Measurements from ENCODE around the gene SETDB1. TPM values are rescaled to one million over a fixed set of nuclear protein-coding genes. Genes with fewer than 3 reads are reported as not detected.

The SETDB1 gene
- total and polyA plus RNA-seq, 2 of the 13 experiments (the other 11 are each of a cell fraction or from before 2014, with no cell fraction given), result 33.1 to 34.6 TPM

DNA sequence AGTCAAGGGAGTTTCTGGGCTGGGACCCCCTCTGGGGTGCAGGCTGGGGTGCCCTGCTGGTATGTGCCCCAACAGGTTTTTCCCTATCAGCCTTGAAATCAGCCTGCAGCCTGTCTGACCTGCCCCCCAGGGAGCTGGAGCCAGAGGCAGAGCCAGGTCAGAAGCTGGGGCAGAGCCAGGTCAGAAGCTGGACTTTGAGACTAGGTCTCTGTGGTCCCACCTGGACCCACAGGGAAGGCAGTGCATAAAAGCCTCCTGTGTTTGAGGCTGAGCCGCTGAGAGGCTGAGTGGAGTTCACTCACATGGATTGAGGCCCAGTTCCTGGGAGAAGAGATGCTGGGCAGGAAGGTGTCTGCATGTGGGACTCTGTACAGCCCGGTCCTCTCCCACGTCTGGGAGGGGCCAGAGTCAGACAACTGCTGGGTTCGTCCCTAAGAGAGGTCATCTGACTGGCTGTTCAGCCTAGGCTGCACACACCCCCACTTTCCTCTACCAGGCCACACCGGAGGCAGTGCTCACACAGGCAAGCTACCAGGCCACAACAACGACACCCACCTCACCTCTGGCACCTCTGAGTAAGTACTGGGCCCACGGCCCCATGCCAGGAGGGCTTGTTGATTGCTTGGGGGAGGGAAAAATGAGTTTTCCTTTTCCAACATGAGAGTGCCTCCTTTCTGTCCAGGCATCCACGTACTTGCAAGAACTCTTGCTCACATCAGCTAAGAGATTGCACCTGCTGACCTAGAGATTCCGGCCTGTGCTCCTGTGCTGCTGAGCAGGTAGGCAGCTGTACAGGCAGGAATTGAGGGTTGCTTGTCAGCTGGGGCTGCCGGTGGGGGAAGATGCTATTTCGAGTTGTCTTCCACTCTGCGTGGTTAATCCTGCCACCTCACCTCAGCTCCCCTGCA is 55.9 kb downstream of the SETDB1 start, which contains the start of gene ANXA9 (continued):
- 0 out of 2 replicates have a peak, but pooled peaks have one; percentile 27 for TF ChIP-seq ZZZ3 (CRISPR knock-in tag; IDR thresholded peaks at IDR 0.05; ENCODE audit: borderline replicate concordance)
- peak; percentile 73; the same call in 1 of the 2 replicates for TF ChIP-seq MED1 (CRISPR knock-in tag; IDR thresholded peaks at IDR 0.05)
- no peak for TF ChIP-seq ZNF235 (CRISPR knock-in tag; IDR thresholded peaks at IDR 0.05; ENCODE audit: borderline replicate concordance)
- no peak for TF ChIP-seq NR3C1 (CRISPR knock-in tag; IDR thresholded peaks at IDR 0.05)
- no peak for TF ChIP-seq WIZ (CRISPR knock-in tag; IDR thresholded peaks at IDR 0.05)
- 0 out of 2 replicates have a peak, but pooled peaks have one; percentile 2 for TF ChIP-seq RBFOX2 (IDR thresholded peaks at IDR 0.05; ENCODE audit: low read depth, low read length)
- TF ChIP-seq, protein P1, sequence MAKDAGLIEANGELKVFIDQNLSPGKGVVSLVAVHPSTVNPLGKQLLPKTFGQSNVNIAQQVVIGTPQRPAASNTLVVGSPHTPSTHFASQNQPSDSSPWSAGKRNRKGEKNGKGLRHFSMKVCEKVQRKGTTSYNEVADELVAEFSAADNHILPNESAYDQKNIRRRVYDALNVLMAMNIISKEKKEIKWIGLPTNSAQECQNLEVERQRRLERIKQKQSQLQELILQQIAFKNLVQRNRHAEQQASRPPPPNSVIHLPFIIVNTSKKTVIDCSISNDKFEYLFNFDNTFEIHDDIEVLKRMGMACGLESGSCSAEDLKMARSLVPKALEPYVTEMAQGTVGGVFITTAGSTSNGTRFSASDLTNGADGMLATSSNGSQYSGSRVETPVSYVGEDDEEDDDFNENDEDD (CRISPR knock-in tag; IDR thresholded peaks at IDR 0.05; ENCODE audit: borderline replicate concordance), result no peak
- TF ChIP-seq, protein P2, sequence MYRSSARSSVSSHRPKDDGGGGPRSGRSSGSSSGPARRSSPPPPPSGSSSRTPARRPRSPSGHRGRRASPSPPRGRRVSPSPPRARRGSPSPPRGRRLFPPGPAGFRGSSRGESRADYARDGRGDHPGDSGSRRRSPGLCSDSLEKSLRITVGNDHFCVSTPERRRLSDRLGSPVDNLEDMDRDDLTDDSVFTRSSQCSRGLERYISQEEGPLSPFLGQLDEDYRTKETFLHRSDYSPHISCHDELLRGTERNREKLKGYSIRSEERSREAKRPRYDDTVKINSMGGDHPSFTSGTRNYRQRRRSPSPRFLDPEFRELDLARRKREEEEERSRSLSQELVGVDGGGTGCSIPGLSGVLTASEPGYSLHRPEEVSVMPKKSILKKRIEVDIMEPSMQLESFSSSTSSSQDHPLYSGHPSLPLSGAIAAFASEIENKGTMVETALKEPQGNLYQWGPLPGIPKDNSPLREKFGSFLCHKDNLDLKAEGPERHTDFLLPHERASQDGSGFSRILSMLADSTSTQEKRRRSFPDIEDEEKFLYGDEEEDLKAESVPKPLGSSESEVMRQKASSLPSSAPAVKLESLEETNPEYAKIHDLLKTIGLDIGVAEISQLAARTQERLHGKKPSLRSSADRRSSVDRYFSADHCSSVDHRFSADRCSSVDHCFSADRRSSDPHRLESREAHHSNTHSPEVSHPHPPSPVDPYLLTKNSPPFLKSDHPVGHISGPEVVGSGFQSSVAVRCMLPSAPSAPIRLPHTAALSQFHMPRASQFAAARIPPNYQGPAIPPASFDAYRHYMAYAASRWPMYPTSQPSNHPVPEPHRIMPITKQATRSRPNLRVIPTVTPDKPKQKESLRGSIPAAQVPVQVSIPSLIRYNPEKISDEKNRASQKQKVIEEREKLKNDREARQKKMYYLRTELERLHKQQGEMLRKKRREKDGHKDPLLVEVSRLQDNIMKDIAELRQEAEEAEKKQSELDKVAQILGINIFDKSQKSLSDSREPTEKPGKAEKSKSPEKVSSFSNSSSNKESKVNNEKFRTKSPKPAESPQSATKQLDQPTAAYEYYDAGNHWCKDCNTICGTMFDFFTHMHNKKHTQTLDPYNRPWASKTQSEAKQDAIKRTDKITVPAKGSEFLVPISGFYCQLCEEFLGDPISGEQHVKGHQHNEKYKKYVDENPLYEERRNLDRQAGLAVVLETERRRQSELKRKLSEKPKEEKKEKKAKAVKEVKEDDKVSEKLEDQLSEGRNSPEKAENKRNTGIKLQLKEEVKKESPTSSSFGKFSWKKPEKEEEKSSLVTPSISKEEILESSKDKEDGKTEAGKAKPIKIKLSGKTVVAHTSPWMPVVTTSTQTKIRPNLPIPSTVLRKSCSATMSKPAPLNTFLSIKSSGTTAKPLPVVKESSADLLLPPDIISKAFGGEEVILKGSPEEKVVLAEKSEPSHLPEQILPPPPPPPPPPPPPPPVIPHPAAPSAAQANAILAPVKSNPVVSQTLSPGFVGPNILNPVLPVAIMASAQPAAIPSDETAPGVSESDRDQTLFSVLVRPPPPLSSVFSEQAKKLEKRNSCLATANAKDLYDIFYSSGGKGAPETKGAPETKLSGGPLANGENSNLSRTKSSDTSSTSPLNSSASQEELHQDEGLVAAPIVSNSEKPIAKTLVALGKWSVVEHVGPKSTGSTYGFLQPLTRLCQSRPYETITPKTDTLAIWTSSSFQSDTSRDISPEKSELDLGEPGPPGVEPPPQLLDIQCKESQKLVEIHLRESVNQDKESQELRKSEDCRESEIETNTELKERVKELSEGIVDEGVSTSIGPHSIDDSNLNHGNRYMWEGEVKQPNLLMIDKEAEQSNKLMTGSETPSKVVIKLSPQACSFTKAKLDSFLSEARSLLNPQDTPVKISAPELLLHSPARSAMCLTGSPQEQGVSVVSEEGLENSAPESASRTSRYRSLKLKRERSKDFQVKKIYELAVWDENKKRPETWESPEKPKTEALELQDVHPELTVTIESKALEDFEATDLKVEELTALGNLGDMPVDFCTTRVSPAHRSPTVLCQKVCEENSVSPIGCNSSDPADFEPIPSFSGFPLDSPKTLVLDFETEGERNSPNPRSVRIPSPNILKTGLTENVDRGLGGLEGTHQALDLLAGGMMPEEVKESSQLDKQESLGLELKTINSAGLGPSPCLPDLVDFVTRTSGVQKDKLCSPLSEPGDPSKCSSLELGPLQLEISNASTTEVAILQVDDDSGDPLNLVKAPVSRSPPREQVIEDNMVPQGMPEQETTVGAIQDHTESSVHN (CRISPR knock-in tag; IDR thresholded peaks at IDR 0.05), result no peak
- no peak for TF ChIP-seq SRSF1 (optimal IDR thresholded peaks at IDR 0.05; ENCODE audit: low read depth, low read length)
- TF ChIP-seq, protein P3, sequence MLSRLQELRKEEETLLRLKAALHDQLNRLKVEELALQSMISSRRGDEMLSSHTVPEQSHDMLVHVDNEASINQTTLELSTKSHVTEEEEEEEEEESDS (CRISPR knock-in tag; IDR thresholded peaks at IDR 0.05; ENCODE audit: borderline replicate concordance), result no peak
- peak; percentile 36; the same call in 1 of the 2 replicates for TF ChIP-seq ZNF431 (CRISPR knock-in tag; IDR thresholded peaks at IDR 0.05; ENCODE audit: borderline replicate concordance, low read depth)
- TF ChIP-seq, protein P4, sequence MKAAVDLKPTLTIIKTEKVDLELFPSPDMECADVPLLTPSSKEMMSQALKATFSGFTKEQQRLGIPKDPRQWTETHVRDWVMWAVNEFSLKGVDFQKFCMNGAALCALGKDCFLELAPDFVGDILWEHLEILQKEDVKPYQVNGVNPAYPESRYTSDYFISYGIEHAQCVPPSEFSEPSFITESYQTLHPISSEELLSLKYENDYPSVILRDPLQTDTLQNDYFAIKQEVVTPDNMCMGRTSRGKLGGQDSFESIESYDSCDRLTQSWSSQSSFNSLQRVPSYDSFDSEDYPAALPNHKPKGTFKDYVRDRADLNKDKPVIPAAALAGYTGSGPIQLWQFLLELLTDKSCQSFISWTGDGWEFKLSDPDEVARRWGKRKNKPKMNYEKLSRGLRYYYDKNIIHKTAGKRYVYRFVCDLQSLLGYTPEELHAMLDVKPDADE (CRISPR knock-in tag; IDR thresholded peaks at IDR 0.05), result no peak
- TF ChIP-seq, protein P5, sequence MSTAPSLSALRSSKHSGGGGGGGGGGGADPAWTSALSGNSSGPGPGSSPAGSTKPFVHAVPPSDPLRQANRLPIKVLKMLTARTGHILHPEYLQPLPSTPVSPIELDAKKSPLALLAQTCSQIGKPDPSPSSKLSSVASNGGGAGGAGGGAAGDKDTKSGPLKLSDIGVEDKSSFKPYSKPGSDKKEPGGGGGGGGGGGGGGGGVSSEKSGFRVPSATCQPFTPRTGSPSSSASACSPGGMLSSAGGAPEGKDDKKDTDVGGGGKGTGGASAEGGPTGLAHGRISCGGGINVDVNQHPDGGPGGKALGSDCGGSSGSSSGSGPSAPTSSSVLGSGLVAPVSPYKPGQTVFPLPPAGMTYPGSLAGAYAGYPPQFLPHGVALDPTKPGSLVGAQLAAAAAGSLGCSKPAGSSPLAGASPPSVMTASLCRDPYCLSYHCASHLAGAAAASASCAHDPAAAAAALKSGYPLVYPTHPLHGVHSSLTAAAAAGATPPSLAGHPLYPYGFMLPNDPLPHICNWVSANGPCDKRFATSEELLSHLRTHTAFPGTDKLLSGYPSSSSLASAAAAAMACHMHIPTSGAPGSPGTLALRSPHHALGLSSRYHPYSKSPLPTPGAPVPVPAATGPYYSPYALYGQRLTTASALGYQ (CRISPR knock-in tag; IDR thresholded peaks at IDR 0.05), result no peak
- TF ChIP-seq ZNF451 (CRISPR knock-in tag; IDR thresholded peaks at IDR 0.05), result no peak; the same call in 1 of the 2 replicates
